ENCODE data around the gene GREB1L. TPM values are rescaled to one million over a fixed set of nuclear protein-coding genes. Genes with fewer than 3 reads are reported as not detected.

GREB1L gene
- polyA plus RNA-seq, 1 of the 3 experiments (the other 2 are of a cell fraction) = under 0.01 TPM

- WGBS (ENCODE audit: low lambda C conversion rate) = 12% methylated on average over 3 of the region's 3 CpGs
- POLR2A ChIA-PET = no interaction called here
- CTCF ChIA-PET = no interaction called here
Measured at GRCh38 chr18:21321711-21322110, 79.7 kb downstream of the GREB1L start.

DNA sequence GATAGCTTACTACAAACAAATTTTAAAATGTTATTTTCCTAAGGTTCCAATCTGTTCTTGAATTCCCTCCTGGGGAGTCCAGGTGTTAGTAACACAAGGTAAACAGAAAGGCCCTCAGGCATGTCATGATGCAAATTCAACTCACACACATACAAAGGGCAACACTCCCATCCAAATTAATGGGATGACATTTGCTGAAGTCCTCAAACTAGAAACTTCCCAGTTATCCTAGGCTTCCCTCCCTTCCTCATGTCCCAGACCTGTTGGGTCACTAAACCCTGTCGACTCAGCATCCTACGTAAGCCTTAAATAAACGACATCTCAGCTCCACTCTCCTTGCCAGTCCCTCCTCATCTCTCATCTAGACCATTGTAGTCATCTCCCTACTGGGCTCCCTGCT lies 85.1 kb downstream of the GREB1L start:
- no peak for TF ChIP-seq TAF1 (IDR thresholded peaks at IDR 0.05; ENCODE audit: borderline replicate concordance, low read depth, low read length)
- TF ChIP-seq, protein P1, sequence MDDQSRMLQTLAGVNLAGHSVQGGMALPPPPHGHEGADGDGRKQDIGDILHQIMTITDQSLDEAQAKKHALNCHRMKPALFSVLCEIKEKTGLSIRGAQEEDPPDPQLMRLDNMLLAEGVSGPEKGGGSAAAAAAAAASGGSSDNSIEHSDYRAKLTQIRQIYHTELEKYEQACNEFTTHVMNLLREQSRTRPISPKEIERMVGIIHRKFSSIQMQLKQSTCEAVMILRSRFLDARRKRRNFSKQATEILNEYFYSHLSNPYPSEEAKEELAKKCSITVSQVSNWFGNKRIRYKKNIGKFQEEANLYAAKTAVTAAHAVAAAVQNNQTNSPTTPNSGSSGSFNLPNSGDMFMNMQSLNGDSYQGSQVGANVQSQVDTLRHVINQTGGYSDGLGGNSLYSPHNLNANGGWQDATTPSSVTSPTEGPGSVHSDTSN (IDR thresholded peaks at IDR 0.05) = no peak
- no peak for TF ChIP-seq RFX5 (IDR thresholded peaks at IDR 0.05; ENCODE audit: low read length)
- no peak for TF ChIP-seq CHD2 (IDR thresholded peaks at IDR 0.05; ENCODE audit: low read length, partially characterized antibody)
- TF ChIP-seq, protein P2, sequence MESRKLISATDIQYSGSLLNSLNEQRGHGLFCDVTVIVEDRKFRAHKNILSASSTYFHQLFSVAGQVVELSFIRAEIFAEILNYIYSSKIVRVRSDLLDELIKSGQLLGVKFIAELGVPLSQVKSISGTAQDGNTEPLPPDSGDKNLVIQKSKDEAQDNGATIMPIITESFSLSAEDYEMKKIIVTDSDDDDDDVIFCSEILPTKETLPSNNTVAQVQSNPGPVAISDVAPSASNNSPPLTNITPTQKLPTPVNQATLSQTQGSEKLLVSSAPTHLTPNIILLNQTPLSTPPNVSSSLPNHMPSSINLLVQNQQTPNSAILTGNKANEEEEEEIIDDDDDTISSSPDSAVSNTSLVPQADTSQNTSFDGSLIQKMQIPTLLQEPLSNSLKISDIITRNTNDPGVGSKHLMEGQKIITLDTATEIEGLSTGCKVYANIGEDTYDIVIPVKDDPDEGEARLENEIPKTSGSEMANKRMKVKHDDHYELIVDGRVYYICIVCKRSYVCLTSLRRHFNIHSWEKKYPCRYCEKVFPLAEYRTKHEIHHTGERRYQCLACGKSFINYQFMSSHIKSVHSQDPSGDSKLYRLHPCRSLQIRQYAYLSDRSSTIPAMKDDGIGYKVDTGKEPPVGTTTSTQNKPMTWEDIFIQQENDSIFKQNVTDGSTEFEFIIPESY (IDR thresholded peaks at IDR 0.05; ENCODE audit: borderline replicate concordance, low read depth) = no peak
- TF ChIP-seq EP300 (IDR thresholded peaks at IDR 0.05; ENCODE audit: borderline replicate concordance in 1 of 2, low read depth in 1 of 2, low read length in 1 of 2) = no peak
- no peak for TF ChIP-seq USF2 (IDR thresholded peaks at IDR 0.05; ENCODE audit: borderline replicate concordance, low read depth, low read length)
- TF ChIP-seq RCOR1 (IDR thresholded peaks at IDR 0.05; ENCODE audit: low read length) = no peak
- TF ChIP-seq, protein P3, sequence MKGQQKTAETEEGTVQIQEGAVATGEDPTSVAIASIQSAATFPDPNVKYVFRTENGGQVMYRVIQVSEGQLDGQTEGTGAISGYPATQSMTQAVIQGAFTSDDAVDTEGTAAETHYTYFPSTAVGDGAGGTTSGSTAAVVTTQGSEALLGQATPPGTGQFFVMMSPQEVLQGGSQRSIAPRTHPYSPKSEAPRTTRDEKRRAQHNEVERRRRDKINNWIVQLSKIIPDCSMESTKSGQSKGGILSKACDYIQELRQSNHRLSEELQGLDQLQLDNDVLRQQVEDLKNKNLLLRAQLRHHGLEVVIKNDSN (IDR thresholded peaks at IDR 0.05; ENCODE audit: borderline replicate concordance, low read depth) = no peak
- no peak for TF ChIP-seq ELF1 (IDR thresholded peaks at IDR 0.05)
- Histone ChIP-seq H3K36me3 (replicated peaks in 1 of 2; ENCODE audit: control insufficient read depth in 1 of 2, insufficient read depth in 2 of 2, low read length in 1 of 2) (no peaks in the 10 kb centered on the region), H3K9me2 (no peaks in the 10 kb centered on the region), H3K4me3 (ENCODE audit: low read depth in 2 of 2, low read length in 1 of 2) (no peak overlapping the region), H3K79me2 (ENCODE audit: insufficient read depth) (no peaks in the 10 kb centered on the region), H3F3A (replicated peaks; ENCODE audit: insufficient read depth) (no peaks in the 10 kb centered on the region), H3K4me1 (ENCODE audit: control insufficient read depth in 1 of 2, insufficient read depth in 2 of 2, low read depth in 1 of 2, low read length in 1 of 2) (no peaks in the 10 kb centered on the region), H3K9me3 (no peaks in the 10 kb centered on the region), H4K20me1 (ENCODE audit: insufficient read depth) (no peaks in the 10 kb centered on the region), H3K27ac (ENCODE audit: low read depth in 2 of 2, low read length in 1 of 2) (no peak overlapping the region), H2AFZ (ENCODE audit: low read depth) (no peak overlapping the region), H3K9ac (no peak overlapping the region), H3K27me3 (ENCODE audit: insufficient read depth) (peaks cover 10% of the 10 kb centered on the region; the same call in 1 of the 2 replicates), H3K4me2 (no peak overlapping the region)
- CTCF ChIA-PET = no interaction called here
- DNase-seq = no peak
- WGBS (ENCODE audit: low lambda C conversion rate) = 11% methylated on average over 3 of the region's 3 CpGs
- POLR2A ChIA-PET = no interaction called here

More at GRCh38 chr18:21321711-21322110, 79.7 kb downstream of the GREB1L start:
- no peak for DNase-seq
- no peaks in the 10 kb centered on the region for H3K36me3 ChIP-seq (replicated peaks in 1 of 2; ENCODE audit: control insufficient read depth in 1 of 2, insufficient read depth in 2 of 2, low read length in 1 of 2)
- H3K27me3 ChIP-seq (ENCODE audit: insufficient read depth) = peaks cover 10% of the 10 kb centered on the region; the same call in 1 of the 2 replicates
- no peaks in the 10 kb centered on the region for H3F3A ChIP-seq (replicated peaks; ENCODE audit: insufficient read depth)
- no peaks in the 10 kb centered on the region for H3K4me1 ChIP-seq (ENCODE audit: control insufficient read depth in 1 of 2, insufficient read depth in 2 of 2, low read depth in 1 of 2, low read length in 1 of 2)
- H3K4me3 ChIP-seq (ENCODE audit: low read depth in 2 of 2, low read length in 1 of 2) = no peak overlapping the region
- TF ChIP-seq NFIC (IDR thresholded peaks at IDR 0.05; ENCODE audit: borderline replicate concordance) = no peak
- no peak for TF ChIP-seq POLR2AphosphoS5 (IDR thresholded peaks at IDR 0.05; ENCODE audit: low read depth, low read length)
- H3K9me2 ChIP-seq = no peaks in the 10 kb centered on the region
- no peak overlapping the region for H3K9ac ChIP-seq
- no peak overlapping the region for H2AFZ ChIP-seq (ENCODE audit: low read depth)
- no peaks in the 10 kb centered on the region for H4K20me1 ChIP-seq (ENCODE audit: insufficient read depth)
- no peak overlapping the region for H3K4me2 ChIP-seq
- no peaks in the 10 kb centered on the region for H3K9me3 ChIP-seq
- no peaks in the 10 kb centered on the region for H3K79me2 ChIP-seq (ENCODE audit: insufficient read depth)
- no peak overlapping the region for H3K27ac ChIP-seq (ENCODE audit: low read depth in 2 of 2, low read length in 1 of 2)

Data from SK-N-SH (cell line).